Stimulated activated CD4-positive, alpha-beta T cell treated with anti-CD3 and anti-CD28 coated beads, Interleukin-2, amount 100 ng/mL, for 48 hours (primary cell): Measurements from ENCODE around the gene CDX1.

ENCODE experiments used
- DNase-seq, 2 donors: peaks; one replicate each; pipeline ENCODE4 v3.0.0-alpha.2; 2020

The CDX1 gene

DNA sequence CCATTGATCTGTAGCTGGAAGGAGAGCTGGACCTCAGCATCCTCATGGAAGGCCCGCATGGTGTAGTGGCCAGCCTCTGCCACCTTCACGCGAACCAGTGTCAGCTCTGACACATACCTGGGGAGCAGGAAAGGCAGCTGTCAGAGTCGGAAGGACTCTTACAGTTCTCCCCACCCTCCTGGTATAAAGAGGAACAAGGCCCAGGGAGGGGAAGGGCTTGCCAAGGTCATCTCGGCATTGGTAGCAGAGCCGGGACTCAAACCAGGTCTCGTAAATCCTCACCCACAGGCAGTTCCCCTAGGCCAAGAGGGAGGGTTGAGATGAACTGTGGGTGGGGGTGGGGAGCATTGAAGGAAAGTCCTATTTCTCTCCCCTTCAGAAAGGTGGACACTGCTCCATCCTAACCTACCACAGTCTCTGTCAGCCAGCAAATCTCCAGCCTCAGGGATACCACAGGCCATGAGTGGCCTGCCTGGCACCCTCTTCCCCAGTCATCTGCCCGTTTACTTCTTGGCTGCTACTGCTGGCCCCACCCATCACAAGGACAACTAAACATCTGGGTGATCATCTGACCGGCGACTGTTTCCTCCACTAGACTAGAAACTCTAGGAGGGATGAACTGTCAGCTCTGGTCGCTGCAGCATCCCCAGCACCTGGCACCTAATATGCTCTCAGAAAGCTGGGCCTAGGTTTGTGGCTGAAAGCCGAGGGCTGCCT lies 34.4 kb upstream of the CDX1 start:
- no peak for DNase-seq

DNA sequence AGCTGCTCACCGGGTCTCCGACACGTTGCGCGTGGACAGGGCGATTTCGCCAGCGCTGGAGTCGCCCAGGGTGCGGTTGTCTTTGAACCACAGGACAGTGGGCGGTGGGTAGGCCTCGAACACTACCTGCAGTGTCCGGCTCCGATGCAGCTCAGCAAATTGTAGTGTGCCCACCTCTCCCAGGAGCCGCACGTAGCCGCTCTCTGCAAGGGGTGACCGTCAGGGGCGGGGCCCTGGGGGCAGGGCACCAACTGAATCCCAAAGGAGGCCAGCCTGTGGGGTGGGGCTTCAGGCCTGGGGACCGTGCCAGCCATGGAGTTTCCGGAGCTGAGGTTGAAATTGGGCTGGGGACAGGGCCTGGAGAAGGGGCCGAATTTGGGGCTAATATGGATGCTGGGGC lies 33.8 kb upstream of the CDX1 start:
- DNase-seq, result no peak

DNA sequence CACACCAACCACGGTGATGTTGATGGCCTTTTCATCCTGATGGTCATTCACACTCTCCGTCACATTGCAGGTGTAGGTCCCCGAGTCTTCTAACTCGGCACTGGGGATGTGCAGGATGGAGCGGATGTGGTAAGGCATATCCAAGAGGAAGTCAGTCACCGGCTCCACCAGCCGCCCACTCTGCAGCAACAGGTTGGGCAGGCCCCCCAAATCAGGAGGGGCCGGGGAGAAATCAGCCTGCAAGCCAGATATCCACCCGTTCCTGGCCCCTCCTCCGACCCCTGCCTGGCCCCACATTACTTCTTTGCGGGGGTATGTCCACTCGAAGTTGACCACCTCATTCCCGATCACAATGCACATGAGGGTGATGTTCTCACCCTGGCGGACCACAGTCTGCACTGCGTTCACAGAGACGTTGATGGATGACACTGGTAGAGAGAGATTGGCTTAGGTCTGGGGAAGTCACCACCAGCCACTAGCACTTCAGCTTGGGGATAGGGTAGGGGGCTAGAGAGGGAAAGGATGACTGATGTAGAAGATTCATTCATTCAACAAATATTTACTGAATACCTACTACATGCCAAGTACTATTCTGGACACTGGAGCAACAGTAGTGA lies 32.9 kb upstream of the CDX1 start:
- no peak for DNase-seq

- no peak for DNase-seq
Observed at GRCh38 chr5:150134198-150134588, 32.4 kb upstream of the CDX1 start.

DNA sequence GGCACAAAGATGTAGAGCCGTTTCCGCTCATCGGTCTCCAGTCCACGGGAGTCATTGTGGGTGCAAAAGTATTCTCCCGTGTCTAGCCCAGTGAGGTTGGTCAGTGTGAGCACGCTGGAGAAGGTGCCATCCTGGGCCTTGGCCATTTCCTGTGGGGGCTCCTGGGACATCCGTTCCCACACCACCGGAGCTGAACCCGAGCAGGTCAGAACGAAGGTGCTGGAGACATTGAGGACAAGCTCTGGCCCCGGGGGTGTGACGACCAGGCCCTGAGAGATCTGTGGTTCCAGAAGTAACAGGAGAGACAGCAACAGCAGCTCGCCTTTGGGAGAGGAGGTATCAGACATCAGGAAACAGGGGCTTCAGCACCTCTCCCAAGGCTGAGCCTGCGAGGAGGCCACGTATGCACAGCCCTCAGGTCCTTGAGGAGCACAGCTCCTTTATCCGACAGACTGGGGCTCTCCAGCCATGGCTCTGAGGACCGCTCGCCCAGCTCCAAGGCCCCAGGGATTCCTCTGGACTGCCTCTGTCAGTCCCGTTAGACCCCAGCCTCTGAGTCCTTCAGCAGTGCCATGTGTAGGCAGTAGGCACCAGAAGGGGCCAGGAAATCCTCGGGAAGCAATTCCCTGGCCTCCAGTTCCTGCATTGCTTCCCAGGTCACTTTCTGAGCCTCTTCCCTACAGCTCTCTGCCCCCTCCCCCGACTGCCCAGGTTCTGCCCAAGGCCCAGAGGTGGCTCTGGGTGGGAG lies 30.8 kb upstream of the CDX1 start:
- no peak for DNase-seq

- no peak for DNase-seq
Observed at GRCh38 chr5:150136305-150137167, 30.0 kb upstream of the CDX1 start.

GRCh38 chr5:150137168-150137957 lies 29.2 kb upstream of the CDX1 start:
- DNase-seq, result no peak

- DNase-seq, result no peak
Observed at GRCh38 chr5:150137997-150138396, 28.6 kb upstream of the CDX1 start.

DNA sequence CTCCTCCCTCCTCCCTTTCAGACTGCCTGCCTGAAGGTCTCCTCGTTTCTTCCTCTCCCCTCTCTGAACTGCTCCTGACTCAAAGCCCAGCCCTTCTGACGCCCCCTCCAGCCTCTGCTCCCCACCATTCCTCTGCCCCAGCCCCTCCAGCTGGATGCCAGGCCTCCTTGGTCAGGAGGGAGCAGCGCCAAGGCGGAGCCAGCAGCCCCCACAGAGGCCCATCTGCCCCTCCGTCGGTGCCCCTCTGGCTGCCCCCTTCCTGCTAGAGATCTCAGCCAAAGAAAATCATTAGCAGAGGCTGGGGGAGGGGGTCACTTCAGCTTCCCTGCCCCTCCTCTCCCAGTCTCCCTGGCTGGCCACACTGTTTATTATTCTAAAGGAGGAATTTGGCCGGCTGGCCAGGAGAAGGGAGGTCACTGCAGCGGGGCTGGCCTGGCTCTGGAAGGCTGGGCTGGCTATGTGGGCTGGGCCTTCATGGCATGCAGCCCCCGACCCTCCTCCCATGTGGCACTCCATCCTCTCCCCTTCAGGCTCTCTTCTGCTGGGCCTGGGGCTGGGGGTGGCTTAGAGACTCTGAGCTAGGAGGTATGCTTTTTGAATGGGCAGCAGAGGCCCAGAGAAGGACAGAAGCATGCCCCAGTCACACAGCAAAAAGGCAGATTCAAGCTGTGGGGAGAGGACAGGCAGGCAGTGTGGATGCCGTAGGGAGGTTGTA lies 27.9 kb upstream of the CDX1 start:
- DNase-seq, result no peak

DNA sequence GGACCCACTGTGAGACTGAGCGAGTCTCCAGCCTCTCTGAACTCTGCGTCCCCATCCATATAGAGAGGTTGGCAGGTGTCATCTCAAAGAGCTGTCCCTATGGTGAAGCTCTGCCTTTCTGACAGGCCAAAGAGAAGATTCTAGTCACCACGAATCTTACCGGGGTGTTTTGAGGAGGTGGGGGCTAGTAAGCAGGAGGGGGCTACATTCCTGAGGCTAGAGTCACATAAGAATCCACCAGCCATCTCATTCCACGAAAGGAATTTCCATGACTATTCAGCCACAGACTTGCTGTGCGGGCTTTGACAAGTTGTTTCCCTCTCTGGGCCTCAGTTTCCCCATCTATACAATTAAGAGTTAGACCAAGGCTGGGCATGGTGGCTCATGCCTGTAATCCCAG lies 27.2 kb upstream of the CDX1 start:
- DNase-seq, result no peak

DNA sequence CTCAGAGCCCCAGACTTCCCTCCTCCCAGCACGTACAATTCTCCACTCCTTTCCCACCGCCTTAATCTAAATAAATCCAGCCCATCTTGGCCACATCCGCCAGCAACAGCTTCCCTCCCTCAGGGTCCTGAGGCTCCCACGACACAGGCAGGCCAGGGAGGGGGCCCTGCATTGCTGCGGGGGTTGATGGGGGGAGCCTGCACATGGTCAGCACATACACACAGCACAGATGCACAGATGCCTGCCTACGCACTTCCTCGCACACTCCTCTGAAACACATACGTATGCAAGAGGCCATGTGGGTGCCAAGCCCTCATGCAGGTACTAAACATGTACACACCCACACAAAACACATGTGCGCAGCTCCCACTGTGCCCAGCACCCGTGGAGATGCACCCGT lies 25.7 kb upstream of the CDX1 start:
- no peak for DNase-seq

DNA sequence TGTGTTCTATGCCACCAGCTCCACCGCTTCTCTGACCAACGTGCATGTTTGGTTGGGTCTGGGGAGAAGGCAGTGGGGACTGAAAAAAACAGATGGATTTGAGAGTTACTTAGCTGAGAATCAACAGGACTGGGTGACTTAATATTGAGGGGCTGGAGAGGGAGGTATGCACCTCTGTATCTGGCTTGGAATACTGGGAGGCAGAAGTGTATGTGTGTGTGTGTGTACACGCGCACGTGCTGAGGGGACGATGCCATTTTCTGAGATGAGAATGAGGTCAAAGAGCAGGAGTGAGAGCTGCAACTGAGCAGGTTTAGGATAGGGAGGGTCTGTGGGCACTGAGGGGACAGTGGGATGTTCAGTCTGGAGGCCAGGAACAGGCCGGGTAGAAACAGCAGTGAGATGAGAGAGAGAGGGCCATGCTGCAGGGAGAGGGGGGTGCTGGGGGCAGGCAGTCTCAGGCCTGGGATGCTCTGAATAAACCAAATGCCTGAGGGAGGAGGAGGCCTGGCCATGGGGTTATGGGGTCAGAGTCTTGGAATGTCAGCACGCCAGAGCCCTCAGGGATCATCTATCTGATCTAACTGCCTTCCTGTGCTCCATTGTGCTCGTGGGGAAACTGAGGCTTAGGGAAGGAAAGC lies 24.9 kb upstream of the CDX1 start:
- DNase-seq, result no peak

DNA sequence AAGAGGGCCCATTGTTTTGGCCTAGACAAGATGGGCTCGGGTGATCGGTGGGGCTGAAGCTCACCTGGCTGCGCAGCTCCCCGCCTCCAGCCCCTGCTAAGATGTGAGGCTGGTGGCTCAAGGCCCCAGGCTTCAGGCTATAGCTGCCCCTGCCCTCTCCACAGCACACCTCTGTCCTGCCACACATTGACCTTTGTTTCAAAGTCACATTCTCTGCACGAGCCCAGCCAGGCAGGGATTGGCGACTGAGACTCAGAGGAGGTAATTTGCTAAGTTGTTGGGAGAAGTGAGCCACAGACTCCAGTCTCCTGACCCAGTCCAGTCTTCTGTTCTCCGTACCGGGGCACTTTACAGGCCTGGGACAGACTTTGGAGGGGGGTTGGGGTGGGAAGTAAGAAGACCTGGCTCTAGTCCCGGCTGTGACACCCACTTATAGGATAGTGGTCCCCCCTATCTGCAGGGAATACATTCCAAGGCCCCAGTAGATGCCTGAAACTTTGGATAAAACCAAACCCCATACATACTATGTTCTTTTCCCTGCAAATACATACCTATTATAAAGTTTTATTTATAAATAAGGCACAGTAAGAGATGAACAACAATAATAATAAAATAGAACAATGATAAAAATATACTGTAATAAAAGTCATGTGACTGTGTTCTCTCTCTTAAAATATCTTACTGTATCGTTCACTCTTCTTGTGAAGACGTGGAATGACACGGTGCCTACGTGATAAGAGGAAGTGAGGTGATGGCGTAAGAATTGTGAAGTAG lies 24.2 kb upstream of the CDX1 start:
- no peak for DNase-seq

- no peak for DNase-seq
Observed at GRCh38 chr5:150142959-150143349, 23.6 kb upstream of the CDX1 start.

GRCh38 chr5:150143350-150144245 lies 23.0 kb upstream of the CDX1 start:
- DNase-seq, result no peak

- DNase-seq, result no peak
Observed at GRCh38 chr5:150144246-150144801, 22.3 kb upstream of the CDX1 start.

- DNase-seq, result no peak
Observed at GRCh38 chr5:150144879-150145278, 21.7 kb upstream of the CDX1 start.

- DNase-seq, result no peak
Observed at GRCh38 chr5:150146235-150146634, 20.3 kb upstream of the CDX1 start.
